GM19452 (cell line): Measurements from ENCODE around the gene UBTF.

ENCODE experiments used
- ATAC-seq: cut with Tn5 transposase; IDR thresholded peaks from one replicate; pipeline ENCODE4 v1.9.1; 2021; ENCODE audit not compliant: unreplicated experiment

The UBTF gene

GRCh38 chr17:44219616-44220212 lies at the start of gene UBTF:
UBTF (minus strand) TSS chr17:44219675; CDS start chr17:44218229, 1,446 bp downstream.
- peak; percentile 10 for ATAC-seq

- ATAC-seq, result no peak
Measured at GRCh38 chr17:44268709-44269534, 49.4 kb upstream of the UBTF start.

- no peak for ATAC-seq
Measured at GRCh38 chr17:44267818-44268490, 48.5 kb upstream of the UBTF start, which contains the start of gene SLC4A1. SLC4A1 (minus strand) TSS chr17:44268135; CDS start chr17:44262866, 5,269 bp downstream.

- ATAC-seq, result no peak
Measured at GRCh38 chr17:44267165-44267455, 47.6 kb upstream of the UBTF start.

GRCh38 chr17:44266402-44267164 lies 47.1 kb upstream of the UBTF start:
- no peak for ATAC-seq

GRCh38 chr17:44263345-44263902 lies 43.9 kb upstream of the UBTF start:
- ATAC-seq, result no peak

GRCh38 chr17:44262654-44263225 lies 43.3 kb upstream of the UBTF start:
- ATAC-seq, result no peak

- no peak for ATAC-seq
Measured at GRCh38 chr17:44260296-44260695, 40.8 kb upstream of the UBTF start.

- no peak for ATAC-seq
Measured at GRCh38 chr17:44258811-44259351, 39.4 kb upstream of the UBTF start.

- no peak for ATAC-seq
Measured at GRCh38 chr17:44257815-44258760, 38.6 kb upstream of the UBTF start.

GRCh38 chr17:44256671-44257070 lies 37.2 kb upstream of the UBTF start:
- no peak for ATAC-seq

- ATAC-seq, result no peak
Measured at GRCh38 chr17:44255915-44256314, 36.4 kb upstream of the UBTF start.

- no peak for ATAC-seq
Measured at GRCh38 chr17:44254361-44255095, 35.1 kb upstream of the UBTF start.

GRCh38 chr17:44253006-44253405 lies 33.5 kb upstream of the UBTF start:
- ATAC-seq, result no peak

GRCh38 chr17:44251062-44251461 lies 31.6 kb upstream of the UBTF start:
- ATAC-seq, result no peak

- no peak for ATAC-seq
Measured at GRCh38 chr17:44249501-44250246, 30.2 kb upstream of the UBTF start.

- no peak for ATAC-seq
Measured at GRCh38 chr17:44247876-44248736, 28.6 kb upstream of the UBTF start.
